BJ (cell line): ENCODE data around the gene EEF1A2. TPM values are rescaled to one million over a fixed set of nuclear protein-coding genes. Genes with fewer than 3 reads are reported as not detected.
"Not testable (repeated sequence)": the region's sequence is repeated elsewhere in the genome, so short reads cannot be mapped to it uniquely, and the experiment has no call there.

Source experiments
- CTCF ChIA-PET: fragments of 350-600 bp; formaldehyde crosslinking; extraction: SDS; loops from one replicate; lab custom pipeline; 2021; ENCODE audit warnings: antibody characterized with exemption, inconsistent platforms; lab: Yijun Ruan, JAX
- POLR2A ChIA-PET: fragments of 300-600 bp; sonication (Branson Sonifier 250); formaldehyde crosslinking; extraction: SDS; loops from one replicate; lab custom pipeline; 2021; ENCODE audit warnings: antibody characterized with exemption; lab: Charles Lee
- DNase-seq: peaks from one replicate; pipeline ENCODE4 v3.0.0-alpha.2; 2011; ENCODE audit warnings: low read depth
- H3K27me3 ChIP-seq: 2 replicates; pipeline ENCODE4 v1.6.0; 2011; ENCODE audit warnings: low read length; ENCODE audit not compliant: control insufficient read depth, insufficient read depth
- H3K36me3 ChIP-seq: 2 replicates; pipeline ENCODE4 v1.5.1; 2011; ENCODE audit warnings: low read length; ENCODE audit not compliant: control insufficient read depth, insufficient read depth
- H3K4me3 ChIP-seq: 2 replicates; pipeline ENCODE4 v1.5.1; 2011; ENCODE audit warnings: low read depth, mild to moderate bottlenecking, control low read depth, low read length
- CTCF ChIP-seq: IDR thresholded peaks from 2 replicates; pipeline ENCODE4 v1.5.1; 2011; ENCODE audit warnings: low read depth, mild to moderate bottlenecking, control low read depth, inconsistent platforms, low read length, moderate library complexity; ENCODE audit not compliant: insufficient read depth
- polyA plus RNA-seq: library from polyadenylated mRNA; depleted of rRNA; stranded (reverse); fragments of >200 nt; gene quantifications from 2 replicates; pipeline ENCODE4 v1.2.3, GENCODE V29; 2011

The EEF1A2 gene
- polyA plus RNA-seq, 1 experiment, result 9.4 TPM

- ChIA-PET POLR2A (no interaction called here), CTCF (interaction anchor here (0.6 to 2.2 kb wide), 3 partner anchors 21 to 463 kb away, joined by 3 to 10 read pairs (median 6); partner anchors contain the start of gene PRPF6)
- no peak for DNase-seq
These were observed 18.8 kb upstream of the EEF1A2 start for GRCh38 chr20:63517376-63518309.

GRCh38 chr20:63514520-63514919 is 15.6 kb upstream of the EEF1A2 start:
- H3K27me3 ChIP-seq, POLR2A ChIA-PET, CTCF ChIA-PET: not testable (repeated sequence)

More at GRCh38 chr20:63517376-63518309, 18.8 kb upstream of the EEF1A2 start:
- TF ChIP-seq CTCF, result no peak
- no peaks in the 10 kb centered on the region for H3K27me3 ChIP-seq
- peaks cover 7% of the 10 kb centered on the region for H3K36me3 ChIP-seq
- H3K4me3 ChIP-seq, result no peak overlapping the region

GRCh38 chr20:63513207-63513606 is 14.3 kb upstream of the EEF1A2 start:
- Histone ChIP-seq H3K27me3 (peaks cover 2% of the 10 kb centered on the region; the same call in 1 of the 2 replicates), H3K36me3 (no peaks in the 10 kb centered on the region), H3K4me3 (no peak overlapping the region)
- no peak for TF ChIP-seq CTCF
- DNase-seq, result no peak
- ChIA-PET POLR2A (no interaction called here), CTCF (interaction anchor here (0.9 kb wide), 1 partner anchor 17 kb away, joined by 3 read pairs; no protein-coding TSS in a partner anchor)

More at GRCh38 chr20:63514520-63514919, 15.6 kb upstream of the EEF1A2 start:
- H3K36me3 ChIP-seq, DNase-seq, H3K4me3 ChIP-seq: not testable (repeated sequence)

GRCh38 chr20:63509088-63509564 is 10.2 kb upstream of the EEF1A2 start:
- CTCF ChIA-PET, result interaction anchor here (0.7 to 1.3 kb wide), 2 partner anchors 12 to 13 kb away, joined by 3 to 5 read pairs; no protein-coding TSS in a partner anchor

More at GRCh38 chr20:63509088-63509564, 10.2 kb upstream of the EEF1A2 start:
- POLR2A ChIA-PET, result no interaction called here
- no peak for DNase-seq
- Histone ChIP-seq H3K36me3 (no peaks in the 10 kb centered on the region), H3K4me3 (no peak overlapping the region), H3K27me3 (peaks cover 4% of the 10 kb centered on the region)
- no peak for TF ChIP-seq CTCF
